GM19395 (cell line): ENCODE data around the gene SPACDR.
"Not testable (repeated sequence)": the region's sequence is repeated elsewhere in the genome, so short reads cannot be mapped to it uniquely, and the experiment has no call there.

Experiments used
- ATAC-seq: cut with Tn5 transposase; IDR thresholded peaks from one replicate; pipeline ENCODE4 v1.9.1; 2021; ENCODE audit warnings: mild to moderate bottlenecking, moderate library complexity; ENCODE audit not compliant: unreplicated experiment

The SPACDR gene

GRCh38 chr7:100464210-100464660, at the start of gene SPACDR:
Gene SPACDR (minus strand): TSS chr7:100464260. CDS start chr7:100464025, 235 bp downstream.
- no peak for ATAC-seq

GRCh38 chr7:100513212-100513810, 49.3 kb upstream of the SPACDR start:
- ATAC-seq: no peak

GRCh38 chr7:100510437-100511239, 46.6 kb upstream of the SPACDR start:
- ATAC-seq: no peak

- ATAC-seq: no peak
Measured at GRCh38 chr7:100509231-100509630, 45.2 kb upstream of the SPACDR start.

GRCh38 chr7:100506356-100506923, 42.4 kb upstream of the SPACDR start:
- ATAC-seq: no peak

- ATAC-seq: no peak
Measured at GRCh38 chr7:100504887-100505611, 41.0 kb upstream of the SPACDR start.

- ATAC-seq: not testable (repeated sequence)
Measured at GRCh38 chr7:100504031-100504430, 40.0 kb upstream of the SPACDR start.

GRCh38 chr7:100500743-100501142, 36.7 kb upstream of the SPACDR start:
- not testable (repeated sequence) for ATAC-seq

- no peak for ATAC-seq
Measured at GRCh38 chr7:100496509-100496908, 32.4 kb upstream of the SPACDR start.

- no peak for ATAC-seq
Measured at GRCh38 chr7:100493476-100494264, 29.6 kb upstream of the SPACDR start.

GRCh38 chr7:100492738-100493475, 28.8 kb upstream of the SPACDR start:
- ATAC-seq: no peak

GRCh38 chr7:100491192-100491578, 27.1 kb upstream of the SPACDR start:
- no peak for ATAC-seq

- no peak for ATAC-seq
Measured at GRCh38 chr7:100490483-100491191, 26.6 kb upstream of the SPACDR start.

GRCh38 chr7:100489824-100490223, 25.8 kb upstream of the SPACDR start:
- ATAC-seq: no peak

GRCh38 chr7:100489121-100489520, 25.1 kb upstream of the SPACDR start:
- no peak for ATAC-seq

- no peak for ATAC-seq
Measured at GRCh38 chr7:100488333-100489095, 24.5 kb upstream of the SPACDR start.

- ATAC-seq: no peak
Measured at GRCh38 chr7:100486753-100487446, 22.8 kb upstream of the SPACDR start.

- ATAC-seq: no peak
Measured at GRCh38 chr7:100486111-100486636, 22.1 kb upstream of the SPACDR start.
